DMS53 (cell line): ENCODE measurements around the gene BEX5.
"Not testable (repeated sequence)": the region's sequence is repeated elsewhere in the genome, so short reads cannot be mapped to it uniquely, and the experiment has no call there.

Source experiments
- DNase-seq: peaks from one replicate; lab custom pipeline; 2025; lab: John Stamatoyannopoulos, UW

BEX5 gene

DNA sequence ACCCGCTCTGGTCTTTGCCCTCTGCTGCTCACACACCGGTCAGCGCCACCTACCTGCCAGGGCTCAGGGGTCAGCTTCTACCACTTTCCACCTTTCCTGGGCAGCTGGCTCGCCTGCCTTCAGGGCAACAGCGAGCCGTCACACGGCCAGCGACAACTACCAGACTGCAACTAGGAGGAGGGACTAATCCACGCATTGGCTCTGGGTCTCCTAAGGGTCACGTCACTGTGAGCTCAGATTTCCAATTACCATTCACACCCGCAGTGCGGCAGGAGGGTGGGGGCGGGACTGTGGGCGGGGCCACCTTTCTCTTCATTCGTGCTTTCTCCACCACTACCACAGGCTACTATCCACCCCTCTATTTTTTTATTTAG is at the start of gene BEX5:
Gene BEX5, minus strand, starts transcription at position 172 of the 374 bp plus-strand sequence. CDS start 1,712 bp downstream, outside the sequence.
- DNase-seq, result peak; percentile 84

- DNase-seq, result no peak
Observed at GRCh38 chrX:102185967-102186720, 30.4 kb upstream of the BEX5 start.

- peak; percentile 53 for DNase-seq
Observed at GRCh38 chrX:102154900-102155805, 624 bp downstream of the BEX5 start.

GRCh38 chrX:102154218-102154860 is 1.4 kb downstream of the BEX5 start:
- peak; percentile 24 for DNase-seq

- not testable (repeated sequence) for DNase-seq
Observed at GRCh38 chrX:102142274-102142673, 13.5 kb downstream of the BEX5 start, which contains the start of gene TCEAL6. TCEAL6 (minus strand) TSS chrX:102142481.

GRCh38 chrX:102141631-102142030 is 14.1 kb downstream of the BEX5 start:
- not testable (repeated sequence) for DNase-seq

- not testable (repeated sequence) for DNase-seq
Observed at GRCh38 chrX:102140876-102141275, 14.9 kb downstream of the BEX5 start.

GRCh38 chrX:102138064-102138463 is 17.7 kb downstream of the BEX5 start:
- DNase-seq, result no peak

GRCh38 chrX:102129473-102129872 is 26.3 kb downstream of the BEX5 start:
- DNase-seq, result peak; percentile 39

- no peak for DNase-seq
Observed at GRCh38 chrX:102126863-102127262, 28.9 kb downstream of the BEX5 start.

GRCh38 chrX:102126080-102126818 is 29.5 kb downstream of the BEX5 start:
- DNase-seq, result not testable (repeated sequence)

DNA sequence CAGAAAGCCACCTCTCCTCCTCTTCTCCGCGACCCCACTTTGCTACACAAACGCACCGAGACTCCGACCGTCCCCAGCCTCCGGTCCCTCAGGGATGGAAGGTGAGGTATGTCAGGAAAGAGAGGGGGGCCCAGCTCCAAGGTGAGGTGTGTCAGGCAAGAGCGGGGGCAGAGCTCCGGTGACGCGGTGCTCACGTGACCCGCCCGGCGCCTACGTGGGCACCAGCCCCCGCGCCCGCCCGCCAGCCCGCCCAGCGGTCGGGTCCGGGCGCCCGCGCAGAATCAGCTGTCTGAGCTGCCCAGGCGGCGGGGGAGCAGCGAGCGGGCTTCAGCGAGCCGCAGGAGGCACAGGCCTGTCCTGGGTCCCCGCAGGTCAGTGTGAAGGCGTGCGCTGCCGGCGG is 30.3 kb downstream of the BEX5 start, which contains the start of gene TCEAL2:
Gene TCEAL2, plus strand, starts transcription at position 244 of the 400 bp plus-strand sequence. CDS start 1,152 bp downstream, outside the sequence.
- not testable (repeated sequence) for DNase-seq

DNA sequence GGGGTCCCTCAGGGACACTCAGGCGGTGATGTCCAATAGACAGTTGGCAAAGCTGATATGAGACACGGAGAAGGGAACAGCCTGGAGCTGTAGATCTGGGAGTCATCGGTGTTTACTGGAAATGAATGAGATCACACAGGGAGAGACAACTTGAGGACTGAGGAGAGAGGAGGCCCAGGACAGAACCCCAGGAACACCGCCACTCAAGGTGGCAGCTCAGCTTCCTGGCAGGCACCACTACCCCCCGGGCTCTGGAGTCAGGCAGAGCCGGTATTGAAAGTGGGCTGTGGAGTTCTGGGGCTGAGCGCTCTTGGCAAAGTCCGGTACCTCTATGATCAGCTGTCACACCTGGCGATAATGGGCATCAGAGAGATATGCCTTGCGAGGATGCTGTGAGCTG is 30.8 kb downstream of the BEX5 start:
- not testable (repeated sequence) for DNase-seq

- no peak for DNase-seq
Observed at GRCh38 chrX:102115748-102116147, 40.0 kb downstream of the BEX5 start.

DNA sequence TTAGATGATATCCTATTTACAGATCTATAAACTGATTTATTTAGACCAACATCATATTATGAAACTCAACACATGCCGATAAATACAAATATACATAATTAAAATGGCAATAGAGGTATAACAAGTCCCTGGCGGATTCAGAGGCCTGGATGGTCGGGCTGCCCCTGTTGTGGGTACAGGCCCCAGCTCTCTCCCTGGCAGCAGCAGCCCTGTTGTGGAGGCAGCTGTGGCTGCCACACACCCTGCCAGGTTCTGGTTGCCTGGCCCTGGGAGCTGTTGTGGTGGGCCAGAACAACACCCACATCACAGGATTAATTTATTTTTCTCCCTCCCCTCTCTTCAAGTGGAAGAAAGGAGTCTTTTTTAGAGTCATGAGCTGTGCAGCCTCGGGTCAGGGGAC is 42.4 kb downstream of the BEX5 start:
- DNase-seq, result no peak
